ENCODE data around the gene TMEM220.

DNA sequence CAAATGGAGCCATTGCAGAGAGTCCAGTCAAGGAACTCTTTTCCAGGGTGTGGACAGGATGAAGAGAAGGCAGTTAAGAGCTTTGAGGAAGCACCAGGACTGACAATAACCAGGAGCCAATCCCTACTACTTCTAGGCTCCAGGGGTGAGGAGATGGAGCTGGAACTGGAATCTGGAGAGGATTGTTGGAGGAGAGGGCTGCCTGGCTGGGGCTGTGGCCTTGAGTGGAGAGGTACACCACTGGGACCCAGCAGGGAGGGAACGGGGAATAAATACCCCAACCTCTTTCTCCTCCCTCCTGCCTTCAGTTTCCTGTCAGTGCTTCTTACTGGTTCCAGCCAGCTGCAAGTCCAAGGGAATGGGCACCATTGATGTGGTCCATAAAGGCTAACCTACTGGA lies 32.2 kb upstream of the TMEM220 start:
- TF ChIP-seq, protein P1, sequence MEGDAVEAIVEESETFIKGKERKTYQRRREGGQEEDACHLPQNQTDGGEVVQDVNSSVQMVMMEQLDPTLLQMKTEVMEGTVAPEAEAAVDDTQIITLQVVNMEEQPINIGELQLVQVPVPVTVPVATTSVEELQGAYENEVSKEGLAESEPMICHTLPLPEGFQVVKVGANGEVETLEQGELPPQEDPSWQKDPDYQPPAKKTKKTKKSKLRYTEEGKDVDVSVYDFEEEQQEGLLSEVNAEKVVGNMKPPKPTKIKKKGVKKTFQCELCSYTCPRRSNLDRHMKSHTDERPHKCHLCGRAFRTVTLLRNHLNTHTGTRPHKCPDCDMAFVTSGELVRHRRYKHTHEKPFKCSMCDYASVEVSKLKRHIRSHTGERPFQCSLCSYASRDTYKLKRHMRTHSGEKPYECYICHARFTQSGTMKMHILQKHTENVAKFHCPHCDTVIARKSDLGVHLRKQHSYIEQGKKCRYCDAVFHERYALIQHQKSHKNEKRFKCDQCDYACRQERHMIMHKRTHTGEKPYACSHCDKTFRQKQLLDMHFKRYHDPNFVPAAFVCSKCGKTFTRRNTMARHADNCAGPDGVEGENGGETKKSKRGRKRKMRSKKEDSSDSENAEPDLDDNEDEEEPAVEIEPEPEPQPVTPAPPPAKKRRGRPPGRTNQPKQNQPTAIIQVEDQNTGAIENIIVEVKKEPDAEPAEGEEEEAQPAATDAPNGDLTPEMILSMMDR (IDR thresholded peaks at IDR 0.05) = no peak
- no peak for TF ChIP-seq POLR2A (IDR thresholded peaks at IDR 0.05)

Data from esophagus squamous epithelium (tissue), 4 donors.